Common myeloid progenitor, CD34-positive (primary cell): Measurements from ENCODE around the gene FAM219B.
"Not testable (repeated sequence)": the region's sequence is repeated elsewhere in the genome, so short reads cannot be mapped to it uniquely, and the experiment has no call there.

Experiments used
- CTCF ChIA-PET: fragments of 350-600 bp; sonication (Branson Sonifier 250); formaldehyde crosslinking; loops from one replicate; lab custom pipeline; 2021; ENCODE audit warnings: antibody characterized with exemption; lab: Charles Lee
- POLR2A ChIA-PET: fragments of 350-600 bp; sonication (Branson Sonifier 250); formaldehyde crosslinking; loops from one replicate; lab custom pipeline; 2021; ENCODE audit warnings: antibody characterized with exemption; lab: Charles Lee
- DNase-seq, 3 donors: peaks; one replicate each; pipeline versions ENCODE4 v3.0.0 to v3.0.0-alpha.2; 2013
- H3K27ac ChIP-seq, 2 experiments: 1 replicate in 1 of 2; 2 replicates in 1 of 2; pipeline ENCODE4 v1.7.0; 2013; ENCODE audit warnings: inconsistent platforms in 2 of 2, low read length in 2 of 2, mild to moderate bottlenecking in 2 of 2, low read depth in 1 of 2, moderate library complexity in 1 of 2; ENCODE audit not compliant: severe bottlenecking in 2 of 2, insufficient read depth in 1 of 2, poor library complexity in 1 of 2
- H3K27me3 ChIP-seq, 5 experiments: replicated peaks in 2 of 5; 1 replicate in 3 of 5; 2 replicates in 2 of 5; pipeline versions ENCODE4 v1.6.1 to v1.7.0; 2013; ENCODE audit warnings: low read length in 4 of 5, mild to moderate bottlenecking in 2 of 5, moderate library complexity in 2 of 5, inconsistent platforms in 1 of 5; ENCODE audit not compliant: insufficient read depth in 5 of 5, control insufficient read depth in 4 of 5
- H3K36me3 ChIP-seq, 4 experiments: 1 replicate in 2 of 4; 2 replicates in 2 of 4; pipeline versions ENCODE4 v1.6.1 to v1.7.0; 2013; ENCODE audit warnings: low read length in 3 of 4, control low read depth in 1 of 4, mild to moderate bottlenecking in 1 of 4; ENCODE audit not compliant: control insufficient read depth in 4 of 4, insufficient read depth in 4 of 4
- H3K4me1 ChIP-seq, 4 experiments: 1 replicate in 3 of 4; 2 replicates in 1 of 4; pipeline versions ENCODE4 v1.6.1 to v1.7.1; 2013; ENCODE audit warnings: low read length in 3 of 4, mild to moderate bottlenecking in 3 of 4, control low read depth in 1 of 4, inconsistent platforms in 1 of 4, moderate library complexity in 1 of 4; ENCODE audit not compliant: control insufficient read depth in 4 of 4, insufficient read depth in 4 of 4; ENCODE audit errors: control extremely low read depth in 1 of 4
- H3K4me3 ChIP-seq, 7 experiments: 1 replicate in 4 of 7; 2 replicates in 3 of 7; pipeline versions ENCODE4 v1.5.1 to v1.7.0; 2013; ENCODE audit warnings: mild to moderate bottlenecking in 7 of 7, low read length in 6 of 7, moderate library complexity in 6 of 7, inconsistent platforms in 2 of 7, low read depth in 2 of 7, control low read depth in 1 of 7; ENCODE audit not compliant: insufficient read depth in 4 of 7, control insufficient read depth in 1 of 7; ENCODE audit errors: extremely low read depth in 1 of 7
- H3K9me3 ChIP-seq, 5 experiments: 1 replicate in 4 of 5; 2 replicates in 1 of 5; pipeline versions ENCODE4 v1.6.1 to v1.7.1; 2013; ENCODE audit warnings: low read length in 4 of 5, mild to moderate bottlenecking in 2 of 5, inconsistent platforms in 1 of 5, low read depth in 1 of 5, moderate library complexity in 1 of 5; ENCODE audit not compliant: control insufficient read depth in 4 of 5, insufficient read depth in 2 of 5; ENCODE audit errors: control extremely low read depth in 1 of 5
- WGBS: methylation state at CpG from one replicate; pipeline ENCODE4 v1.1.5; 2013; ENCODE audit not compliant: insufficient coverage; 5-methylcytosine and 5-hydroxymethylcytosine counted together

Gene FAM219B

DNA sequence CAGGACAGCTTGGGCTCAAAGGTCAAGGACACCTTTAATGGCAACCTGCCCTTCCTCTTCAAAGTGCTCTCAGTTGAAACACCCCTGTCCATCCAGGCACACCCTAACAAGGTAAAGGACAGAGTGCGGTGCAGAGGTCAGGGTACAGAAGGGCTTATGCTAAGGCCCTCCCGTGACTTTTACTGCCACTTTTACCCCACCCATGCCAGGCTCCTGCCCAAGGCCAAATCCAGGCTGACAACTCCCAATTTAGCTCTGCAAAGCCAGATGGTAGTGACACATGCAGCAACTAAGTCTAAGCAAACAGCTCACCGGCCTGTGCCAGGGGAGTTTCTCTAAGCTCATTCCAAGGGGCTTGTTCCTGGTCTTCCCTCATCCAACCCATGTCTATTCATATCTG lies 15.2 kb downstream of the FAM219B start:
- Histone ChIP-seq H3K4me3 (no peak overlapping the region), H3K9me3 (no peaks in the 10 kb centered on the region), H3K4me1 (peaks cover 0 to 27% (median 22%) of the 10 kb centered on the region in 4 experiments), H3K27ac (no peak overlapping the region), H3K27me3 (no peaks in the 10 kb centered on the region), H3K36me3 (peaks cover 7 to 39% (median 23%) of the 10 kb centered on the region in 4 experiments)
- ChIA-PET CTCF (interaction anchor here (1.0 to 5.9 kb wide), 5 partner anchors 9 to 23 kb away, joined by 3 to 35 read pairs (median 3); no protein-coding TSS in a partner anchor), POLR2A (no interaction called here)
- DNase-seq = no peak
- 95% methylated on average over 3 of the region's 3 CpGs for WGBS

DNA sequence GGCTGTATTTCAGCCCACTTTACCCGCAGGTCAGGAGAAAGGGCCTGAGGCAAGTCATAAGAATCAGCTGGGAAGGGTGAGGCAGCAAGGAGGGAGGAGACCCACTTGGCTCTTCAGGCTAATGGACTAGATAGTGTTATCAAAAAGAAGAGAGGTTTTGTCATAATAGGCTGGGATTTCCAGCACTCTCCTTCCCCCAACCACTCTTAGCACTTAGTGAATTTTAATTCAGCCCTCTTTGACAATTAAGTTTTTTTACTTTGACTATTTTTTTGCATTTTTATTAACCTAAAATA lies 16.0 kb downstream of the FAM219B start:
- Histone ChIP-seq H3K4me3 (peak overlapping the region; percentile 49 to 94 (median 88)), H3K9me3 (no peaks in the 10 kb centered on the region), H3K27ac (peak overlapping the region; percentile 43 to 86), H3K36me3 (peaks cover 5 to 31% (median 17%) of the 10 kb centered on the region in 4 experiments), H3K4me1 (peaks cover 0 to 33% (median 22%) of the 10 kb centered on the region in 4 experiments), H3K27me3 (no peaks in the 10 kb centered on the region)
- ChIA-PET CTCF (interaction anchor here (1.2 to 5.9 kb wide), 6 partner anchors 9 to 46 kb away, joined by 3 to 35 read pairs (median 8); no protein-coding TSS in a partner anchor), POLR2A (interaction anchor here (0.5 kb wide), 1 partner anchor 16 kb away, joined by 4 read pairs; no protein-coding TSS in a partner anchor)
- DNase-seq = no peak
- WGBS = 0% methylated on average over 1 of the region's 1 CpG

DNA sequence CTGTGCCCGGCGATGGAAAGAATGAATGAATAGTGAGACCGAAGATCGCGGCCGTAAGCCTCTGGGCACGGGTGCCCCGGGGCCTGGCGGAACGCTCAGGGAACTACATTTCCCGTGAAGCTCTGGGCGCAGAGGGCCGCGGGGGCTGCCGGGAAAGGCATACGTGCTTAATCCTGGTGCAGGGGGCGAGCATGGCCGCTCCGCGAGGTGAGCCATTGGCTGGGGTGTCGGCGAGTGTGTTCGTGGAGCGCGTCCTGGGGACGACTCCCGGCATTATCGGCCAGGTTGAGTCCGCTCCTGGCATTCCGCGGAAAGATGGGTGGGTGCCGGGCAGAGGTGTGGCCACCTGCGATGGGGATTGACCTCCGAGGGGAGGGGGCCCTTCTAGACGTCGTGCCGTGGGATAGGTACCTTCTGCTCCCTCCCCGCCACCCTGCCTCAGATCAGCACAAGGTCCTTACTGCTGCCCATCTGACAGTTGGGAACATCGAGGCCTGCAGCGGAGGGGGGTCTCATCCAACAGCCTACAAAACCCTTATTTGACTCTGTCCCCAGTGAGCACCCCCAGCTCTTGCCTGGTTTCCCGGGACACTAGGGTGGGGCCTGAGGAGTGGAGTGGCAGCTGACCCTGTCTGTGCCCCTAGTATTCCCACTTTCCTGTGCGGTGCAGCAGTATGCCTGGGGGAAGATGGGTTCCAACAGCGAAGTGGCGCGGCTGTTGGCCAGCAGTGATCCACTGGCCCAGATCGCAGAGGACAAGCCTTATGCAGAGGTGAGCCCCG lies 16.6 kb downstream of the FAM219B start, which contains the start of gene MPI:
MPI (plus strand) TSS at position 160 of the 782 bp plus-strand sequence; CDS start at position 192, 32 bp downstream.
- no peaks in the 10 kb centered on the region for H3K27me3 ChIP-seq
- ChIA-PET POLR2A (interaction anchor here (0.5 to 2.1 kb wide), 6 partner anchors 12 to 19 kb away, joined by 3 to 8 read pairs (median 4); partner anchors contain the start of gene FAM219B), CTCF (interaction anchor here (1.6 to 5.9 kb wide), 5 partner anchors 9 to 45 kb away, joined by 4 to 35 read pairs (median 10); no protein-coding TSS in a partner anchor)
- DNase-seq = peak; percentile 77 to 87 (median 82)
- 4% methylated on average over 26 of the region's 47 CpGs for WGBS
- peaks cover 5 to 28% (median 16%) of the 10 kb centered on the region in 4 experiments for H3K36me3 ChIP-seq
- no peaks in the 10 kb centered on the region for H3K9me3 ChIP-seq
- H3K4me1 ChIP-seq = peaks cover 0 to 35% (median 22%) of the 10 kb centered on the region in 4 experiments
- peak within 1 kb of the TSS; percentile 43 to 86 for H3K27ac ChIP-seq
- H3K4me3 ChIP-seq = peak within 1 kb of the TSS; percentile 49 to 94 (median 88)

DNA sequence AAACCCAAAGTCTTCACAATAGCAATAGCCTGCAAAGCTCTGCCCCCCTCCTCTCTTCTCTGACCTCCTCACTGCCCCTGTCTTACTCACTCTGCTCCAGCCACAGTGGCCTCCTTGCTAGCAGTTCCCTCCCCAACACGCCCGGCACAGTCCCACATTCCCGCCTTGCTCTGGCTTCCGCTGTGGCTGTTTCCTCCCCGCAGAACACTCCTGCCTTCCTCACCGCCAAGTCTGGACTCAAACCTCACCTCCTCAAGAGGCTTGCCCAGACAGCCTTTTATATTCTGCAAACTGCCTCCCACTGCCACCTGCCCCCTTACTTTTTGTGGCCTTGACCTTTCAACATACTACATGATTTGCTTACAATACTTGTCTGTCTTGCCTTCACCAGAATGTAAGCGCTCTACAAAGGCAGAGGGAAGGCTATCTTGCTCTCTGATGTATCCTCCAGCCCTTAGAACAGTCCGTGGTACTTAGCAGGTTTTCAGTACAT lies 17.2 kb downstream of the FAM219B start:
- Histone ChIP-seq H3K36me3 (peaks cover 5 to 28% (median 16%) of the 10 kb centered on the region in 4 experiments), H3K4me1 (peaks cover 0 to 42% (median 24%) of the 10 kb centered on the region in 4 experiments), H3K27me3 (no peaks in the 10 kb centered on the region), H3K4me3 (peak overlapping the region in 6 of 7 experiments; percentile 49 to 94 (median 89)), H3K9me3 (no peaks in the 10 kb centered on the region), H3K27ac (peak overlapping the region in 1 of 2 experiments; percentile 86)
- no peak for DNase-seq
- 14% methylated on average over 2 of the region's 8 CpGs for WGBS
- CTCF ChIA-PET = interaction anchor here (1.0 to 5.9 kb wide), 9 partner anchors 8 to 103 kb away, joined by 3 to 35 read pairs (median 5); no protein-coding TSS in a partner anchor
- POLR2A ChIA-PET = interaction anchor here (0.7 to 2.1 kb wide), 5 partner anchors 12 to 19 kb away, joined by 3 to 8 read pairs (median 3); partner anchors contain the start of gene FAM219B

DNA sequence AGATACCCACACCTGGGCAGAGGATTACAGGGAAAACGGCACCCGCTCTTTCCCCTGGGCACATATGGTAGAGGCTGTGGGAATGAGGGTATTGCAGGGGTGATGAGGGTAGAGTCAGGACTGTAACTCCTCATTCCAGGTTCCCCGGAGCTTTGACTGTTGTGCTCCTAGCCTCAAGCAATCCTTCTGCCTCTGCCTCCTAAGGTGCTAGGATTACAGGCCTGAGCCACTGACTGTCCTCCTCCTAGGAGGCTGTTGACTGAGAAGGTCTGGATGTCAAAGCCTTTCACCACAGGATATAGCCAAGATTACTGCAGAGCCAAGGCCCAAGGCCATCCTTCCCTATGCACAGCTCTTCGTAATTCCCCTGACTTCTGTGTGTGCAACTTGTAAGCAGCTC lies 17.9 kb downstream of the FAM219B start:
- Histone ChIP-seq H3K4me3 (peak overlapping the region in 2 of 7 experiments; percentile 84 to 90), H3K36me3 (peaks cover 4 to 28% (median 15%) of the 10 kb centered on the region in 4 experiments), H3K27ac (no peak overlapping the region), H3K4me1 (peaks cover 0 to 48% (median 30%) of the 10 kb centered on the region in 4 experiments), H3K27me3 (no peaks in the 10 kb centered on the region), H3K9me3 (no peaks in the 10 kb centered on the region)
- DNase-seq = no peak
- 96% methylated on average over 4 of the region's 4 CpGs for WGBS
- ChIA-PET POLR2A (interaction anchor here (1.0 to 2.1 kb wide), 3 partner anchors 13 to 18 kb away, joined by 3 to 8 read pairs (median 6); partner anchors contain the start of gene FAM219B), CTCF (interaction anchor here (1.0 to 5.9 kb wide), 7 partner anchors 8 to 102 kb away, joined by 3 to 35 read pairs (median 4); no protein-coding TSS in a partner anchor)

DNA sequence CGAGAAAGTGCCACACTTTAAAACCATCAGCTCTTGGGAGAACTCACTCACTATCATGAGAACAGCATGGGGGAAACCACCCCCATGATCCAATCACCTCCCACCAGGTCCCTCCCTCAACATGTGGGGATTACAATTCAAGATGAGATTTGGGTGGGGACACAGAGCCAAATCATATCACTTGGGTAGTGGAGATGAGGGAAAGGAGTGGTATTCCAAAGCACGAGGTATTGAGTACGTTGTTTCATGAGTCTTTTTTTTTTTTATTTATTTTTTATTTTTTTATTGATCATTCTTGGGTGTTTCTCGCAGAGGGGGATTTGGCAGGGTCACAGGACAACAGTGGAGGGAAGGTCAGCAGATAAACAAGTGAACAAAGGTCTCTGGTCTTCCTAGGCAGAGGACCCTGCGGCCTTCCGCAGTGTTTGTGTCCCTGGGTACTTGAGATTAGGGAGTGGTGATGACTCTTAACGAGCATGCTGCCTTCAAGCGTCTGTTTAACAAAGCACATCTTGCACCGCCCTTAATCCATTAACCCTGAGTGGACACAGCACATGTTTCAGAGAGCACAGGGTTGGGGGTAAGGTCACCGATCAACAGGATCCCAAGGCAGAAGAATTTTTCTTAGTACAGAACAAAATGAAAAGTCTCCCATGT lies 19.0 kb downstream of the FAM219B start:
- no CpG with 5 or more reads among the region's 10 CpGs for WGBS
- not testable (repeated sequence) for H3K27me3 ChIP-seq, DNase-seq, H3K9me3 ChIP-seq, H3K4me3 ChIP-seq, H3K27ac ChIP-seq
- POLR2A ChIA-PET = interaction anchor here (0.5 kb wide), 1 partner anchor 41 kb away, joined by 6 read pairs; no protein-coding TSS in a partner anchor
- peaks cover 0 to 17% (median 8%) of the 10 kb centered on the region in 4 experiments for H3K36me3 ChIP-seq
- H3K4me1 ChIP-seq = peaks cover 0 to 48% (median 30%) of the 10 kb centered on the region in 4 experiments
- CTCF ChIA-PET = interaction anchor here (1.4 to 1.7 kb wide), 3 partner anchors 9 to 101 kb away, joined by 3 to 5 read pairs (median 4); no protein-coding TSS in a partner anchor
